Measurements from ENCODE around the gene LIN52.

DNA sequence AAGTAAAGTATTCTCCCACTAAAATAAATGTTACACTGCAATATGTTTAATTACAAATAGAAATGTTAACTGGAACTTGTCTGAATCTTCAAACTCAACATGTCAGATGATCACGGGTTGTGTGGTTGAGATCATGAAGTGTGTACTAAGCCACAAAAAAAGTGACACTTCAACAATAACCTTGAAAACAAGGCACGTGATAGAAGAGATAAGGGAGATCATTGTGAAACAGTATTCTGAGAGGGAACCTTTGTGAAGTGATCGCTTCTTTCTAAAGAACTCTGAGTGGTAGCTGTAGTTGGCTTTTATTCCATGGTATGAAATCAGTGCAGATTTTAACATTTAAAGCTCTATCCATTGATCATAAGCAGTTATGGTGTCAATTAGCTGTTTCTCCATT, 60.0 kb downstream of the LIN52 start:
- TF ChIP-seq RORB (CRISPR knock-in tag; IDR thresholded peaks at IDR 0.05) (no peak), CREM (CRISPR knock-in tag; IDR thresholded peaks at IDR 0.05) (no peak), NR2C2 (CRISPR knock-in tag; IDR thresholded peaks at IDR 0.05) (no peak)
- TF ChIP-seq, protein P1, sequence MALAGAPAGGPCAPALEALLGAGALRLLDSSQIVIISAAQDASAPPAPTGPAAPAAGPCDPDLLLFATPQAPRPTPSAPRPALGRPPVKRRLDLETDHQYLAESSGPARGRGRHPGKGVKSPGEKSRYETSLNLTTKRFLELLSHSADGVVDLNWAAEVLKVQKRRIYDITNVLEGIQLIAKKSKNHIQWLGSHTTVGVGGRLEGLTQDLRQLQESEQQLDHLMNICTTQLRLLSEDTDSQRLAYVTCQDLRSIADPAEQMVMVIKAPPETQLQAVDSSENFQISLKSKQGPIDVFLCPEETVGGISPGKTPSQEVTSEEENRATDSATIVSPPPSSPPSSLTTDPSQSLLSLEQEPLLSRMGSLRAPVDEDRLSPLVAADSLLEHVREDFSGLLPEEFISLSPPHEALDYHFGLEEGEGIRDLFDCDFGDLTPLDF (CRISPR knock-in tag; IDR thresholded peaks at IDR 0.05), result no peak
- TF ChIP-seq, protein P2, sequence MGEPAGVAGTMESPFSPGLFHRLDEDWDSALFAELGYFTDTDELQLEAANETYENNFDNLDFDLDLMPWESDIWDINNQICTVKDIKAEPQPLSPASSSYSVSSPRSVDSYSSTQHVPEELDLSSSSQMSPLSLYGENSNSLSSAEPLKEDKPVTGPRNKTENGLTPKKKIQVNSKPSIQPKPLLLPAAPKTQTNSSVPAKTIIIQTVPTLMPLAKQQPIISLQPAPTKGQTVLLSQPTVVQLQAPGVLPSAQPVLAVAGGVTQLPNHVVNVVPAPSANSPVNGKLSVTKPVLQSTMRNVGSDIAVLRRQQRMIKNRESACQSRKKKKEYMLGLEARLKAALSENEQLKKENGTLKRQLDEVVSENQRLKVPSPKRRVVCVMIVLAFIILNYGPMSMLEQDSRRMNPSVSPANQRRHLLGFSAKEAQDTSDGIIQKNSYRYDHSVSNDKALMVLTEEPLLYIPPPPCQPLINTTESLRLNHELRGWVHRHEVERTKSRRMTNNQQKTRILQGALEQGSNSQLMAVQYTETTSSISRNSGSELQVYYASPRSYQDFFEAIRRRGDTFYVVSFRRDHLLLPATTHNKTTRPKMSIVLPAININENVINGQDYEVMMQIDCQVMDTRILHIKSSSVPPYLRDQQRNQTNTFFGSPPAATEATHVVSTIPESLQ (CRISPR knock-in tag; IDR thresholded peaks at IDR 0.05), result no peak
- TF ChIP-seq, protein P3, sequence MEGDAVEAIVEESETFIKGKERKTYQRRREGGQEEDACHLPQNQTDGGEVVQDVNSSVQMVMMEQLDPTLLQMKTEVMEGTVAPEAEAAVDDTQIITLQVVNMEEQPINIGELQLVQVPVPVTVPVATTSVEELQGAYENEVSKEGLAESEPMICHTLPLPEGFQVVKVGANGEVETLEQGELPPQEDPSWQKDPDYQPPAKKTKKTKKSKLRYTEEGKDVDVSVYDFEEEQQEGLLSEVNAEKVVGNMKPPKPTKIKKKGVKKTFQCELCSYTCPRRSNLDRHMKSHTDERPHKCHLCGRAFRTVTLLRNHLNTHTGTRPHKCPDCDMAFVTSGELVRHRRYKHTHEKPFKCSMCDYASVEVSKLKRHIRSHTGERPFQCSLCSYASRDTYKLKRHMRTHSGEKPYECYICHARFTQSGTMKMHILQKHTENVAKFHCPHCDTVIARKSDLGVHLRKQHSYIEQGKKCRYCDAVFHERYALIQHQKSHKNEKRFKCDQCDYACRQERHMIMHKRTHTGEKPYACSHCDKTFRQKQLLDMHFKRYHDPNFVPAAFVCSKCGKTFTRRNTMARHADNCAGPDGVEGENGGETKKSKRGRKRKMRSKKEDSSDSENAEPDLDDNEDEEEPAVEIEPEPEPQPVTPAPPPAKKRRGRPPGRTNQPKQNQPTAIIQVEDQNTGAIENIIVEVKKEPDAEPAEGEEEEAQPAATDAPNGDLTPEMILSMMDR (IDR thresholded peaks at IDR 0.05), result no peak
- TF ChIP-seq, protein P4, sequence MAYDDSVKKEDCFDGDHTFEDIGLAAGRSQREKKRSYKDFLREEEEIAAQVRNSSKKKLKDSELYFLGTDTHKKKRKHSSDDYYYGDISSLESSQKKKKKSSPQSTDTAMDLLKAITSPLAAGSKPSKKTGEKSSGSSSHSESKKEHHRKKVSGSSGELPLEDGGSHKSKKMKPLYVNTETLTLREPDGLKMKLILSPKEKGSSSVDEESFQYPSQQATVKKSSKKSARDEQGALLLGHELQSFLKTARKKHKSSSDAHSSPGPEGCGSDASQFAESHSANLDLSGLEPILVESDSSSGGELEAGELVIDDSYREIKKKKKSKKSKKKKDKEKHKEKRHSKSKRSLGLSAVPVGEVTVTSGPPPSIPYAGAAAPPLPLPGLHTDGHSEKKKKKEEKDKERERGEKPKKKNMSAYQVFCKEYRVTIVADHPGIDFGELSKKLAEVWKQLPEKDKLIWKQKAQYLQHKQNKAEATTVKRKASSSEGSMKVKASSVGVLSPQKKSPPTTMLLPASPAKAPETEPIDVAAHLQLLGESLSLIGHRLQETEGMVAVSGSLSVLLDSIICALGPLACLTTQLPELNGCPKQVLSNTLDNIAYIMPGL (CRISPR knock-in tag; IDR thresholded peaks at IDR 0.05), result no peak
